Activated naive CD8-positive, alpha-beta T cell treated with anti-CD3 and anti-CD28 coated beads, Interleukin-2, amount 50 U/mL, for 24 hours (primary cell): ENCODE results near the gene CA11.

Experiments
- ATAC-seq: fragments of 150-1000 bp; cut with Tn5 transposase; one replicate; pipeline ENCODE4 v1.10.0; 2021
- DNase-seq: peaks from one replicate; pipeline ENCODE4 v3.0.0; 2021
- H3K27ac Mint-ChIP-seq: one replicate; pipeline ENCODE4 v1.8.0; 2021; ENCODE audit warnings: mild to moderate bottlenecking, mixed read lengths
- H3K27me3 Mint-ChIP-seq: one replicate; pipeline ENCODE4 v1.8.0; 2021; ENCODE audit warnings: mixed read lengths
- H3K36me3 Mint-ChIP-seq: one replicate; pipeline ENCODE4 v1.8.0; 2021; ENCODE audit warnings: low read depth, mixed read lengths
- H3K4me1 Mint-ChIP-seq: one replicate; pipeline ENCODE4 v1.8.0; 2021; ENCODE audit warnings: mixed read lengths
- H3K4me3 Mint-ChIP-seq: one replicate; pipeline ENCODE4 v1.8.0; 2021; ENCODE audit warnings: mild to moderate bottlenecking, moderate library complexity, mixed read lengths
- H3K9me3 Mint-ChIP-seq: one replicate; pipeline ENCODE4 v1.8.0; 2021; ENCODE audit warnings: mixed read lengths

Gene CA11

DNA sequence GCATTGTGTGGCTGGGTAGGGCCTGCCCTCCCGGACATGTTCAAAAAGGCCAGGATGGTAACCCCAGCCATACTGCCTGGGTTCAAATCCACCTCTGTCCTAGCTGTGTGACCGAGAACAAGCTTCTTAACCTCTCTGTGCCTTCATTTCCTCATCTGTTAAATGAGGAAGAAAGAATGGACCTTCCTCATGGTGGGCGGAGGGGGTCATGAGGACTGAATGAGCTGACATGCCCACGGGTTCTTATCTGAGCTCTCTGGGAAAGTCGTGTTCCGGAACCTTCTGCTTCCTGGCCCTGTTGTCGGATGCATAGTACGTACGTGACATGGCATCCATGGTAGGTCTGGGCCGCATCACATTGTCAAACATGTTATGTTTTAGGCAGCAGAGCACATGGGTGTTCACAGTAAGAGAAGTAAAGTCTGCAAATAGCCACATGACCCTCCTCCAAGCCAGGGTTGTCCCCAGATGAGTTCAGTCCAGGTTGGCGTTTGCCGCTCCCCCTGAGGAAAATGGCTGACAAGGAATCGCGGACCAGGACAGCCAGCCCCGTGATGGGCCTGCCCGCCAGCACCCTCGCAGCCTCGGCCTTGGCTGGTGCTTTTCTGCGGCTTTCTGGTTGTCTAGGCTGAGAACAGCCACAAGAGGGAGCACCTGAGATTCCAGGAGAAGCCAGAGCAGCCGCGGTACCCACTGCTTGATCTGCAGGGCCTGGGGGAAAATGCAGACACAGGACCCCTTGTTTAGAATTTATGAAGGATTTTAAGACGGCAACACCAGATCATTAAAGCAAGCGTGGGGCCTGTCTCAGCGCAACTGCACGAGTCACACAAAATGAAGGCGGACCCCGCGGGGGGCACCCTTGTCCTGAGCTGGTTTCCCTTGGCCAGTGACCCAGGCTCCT is 29.2 kb upstream of the CA11 start:
- ATAC-seq (peak; percentile 74), DNase-seq (peak; percentile 76)
- H3K27ac Mint-ChIP-seq, result no peak overlapping the region
- H3K4me3 Mint-ChIP-seq, result no peak overlapping the region
- H3K4me1 Mint-ChIP-seq, result peaks cover 6% of the 10 kb centered on the region
- H3K27me3 Mint-ChIP-seq, result no peaks in the 10 kb centered on the region
- no peaks in the 10 kb centered on the region for H3K36me3 Mint-ChIP-seq
- H3K9me3 Mint-ChIP-seq, result no peaks in the 10 kb centered on the region

DNA sequence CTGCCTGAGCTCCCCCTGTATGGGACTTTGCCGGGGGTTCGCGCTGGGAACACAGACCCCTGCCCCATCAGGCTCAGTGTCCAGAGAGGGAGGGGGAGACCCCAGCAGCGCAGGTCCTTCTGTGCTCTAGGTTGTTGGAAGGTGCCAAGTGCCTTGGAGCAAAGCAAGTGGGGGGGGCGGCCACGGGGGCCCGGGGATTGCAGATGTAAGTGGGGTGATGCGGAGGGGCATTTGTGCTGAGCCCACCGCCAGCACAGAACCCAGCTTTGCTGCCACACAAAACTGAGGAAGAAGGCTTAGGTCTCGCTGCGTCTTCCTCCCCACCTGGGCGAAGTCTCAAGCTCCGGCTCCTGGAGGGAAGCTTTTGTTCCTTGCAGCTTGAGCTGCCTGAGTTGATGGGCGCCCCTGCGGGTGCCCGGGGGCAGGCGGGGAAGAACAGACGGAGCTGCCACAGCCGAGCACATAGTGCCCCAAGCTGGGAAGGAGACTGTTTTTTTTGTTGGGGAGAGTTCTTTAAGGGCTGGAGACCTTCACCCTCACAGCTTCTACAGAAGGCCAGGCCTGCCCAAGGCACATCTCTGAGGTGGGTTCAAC is 28.3 kb upstream of the CA11 start:
- ATAC-seq, result no peak

DNA sequence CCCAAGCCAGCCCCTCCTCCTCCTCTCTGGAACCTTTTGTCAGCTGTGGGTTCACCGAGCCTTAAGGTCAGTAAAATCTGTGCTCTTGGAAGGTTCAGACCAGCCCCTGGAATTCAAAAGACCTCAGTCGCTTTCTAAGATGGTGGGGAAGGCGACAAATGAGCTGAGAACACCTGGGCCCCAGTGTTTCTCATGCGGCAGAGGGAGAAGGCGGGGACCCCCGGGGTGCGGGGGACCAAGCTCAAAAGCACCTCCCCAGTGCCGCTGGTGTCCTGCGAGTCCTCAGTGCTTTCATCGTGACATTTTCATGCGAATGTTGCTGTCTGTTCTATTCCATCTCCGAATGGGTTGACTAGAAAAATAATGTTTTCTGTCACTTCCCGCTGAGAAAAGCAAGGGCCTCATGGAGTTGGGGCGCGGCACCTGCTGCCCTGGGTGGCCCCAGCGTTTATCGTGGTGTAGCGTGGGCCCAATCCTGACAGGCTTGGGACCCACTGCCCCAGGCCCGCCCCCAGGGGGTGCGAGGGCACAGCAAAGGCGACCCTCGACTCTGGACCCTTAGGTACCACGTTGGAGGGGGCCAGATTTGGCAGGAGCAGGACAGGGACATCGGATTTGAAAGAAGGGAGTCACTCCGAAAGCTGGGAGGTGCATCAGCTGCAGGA is 27.6 kb upstream of the CA11 start:
- H3K4me1 Mint-ChIP-seq, result peaks cover 8% of the 10 kb centered on the region
- ATAC-seq, result no peak
- peaks cover 4% of the 10 kb centered on the region for H3K9me3 Mint-ChIP-seq
- no peaks in the 10 kb centered on the region for H3K36me3 Mint-ChIP-seq
- H3K27ac Mint-ChIP-seq, result no peak overlapping the region
- H3K4me3 Mint-ChIP-seq, result no peak overlapping the region
- H3K27me3 Mint-ChIP-seq, result no peaks in the 10 kb centered on the region
- no peak for DNase-seq

More for the DNA sequence above, 28.3 kb upstream of the CA11 start:
- no peaks in the 10 kb centered on the region for H3K36me3 Mint-ChIP-seq
- H3K9me3 Mint-ChIP-seq, result no peaks in the 10 kb centered on the region
- no peaks in the 10 kb centered on the region for H3K27me3 Mint-ChIP-seq
- peaks cover 8% of the 10 kb centered on the region for H3K4me1 Mint-ChIP-seq
- DNase-seq, result no peak
- H3K27ac Mint-ChIP-seq, result no peak overlapping the region
- no peak overlapping the region for H3K4me3 Mint-ChIP-seq

DNA sequence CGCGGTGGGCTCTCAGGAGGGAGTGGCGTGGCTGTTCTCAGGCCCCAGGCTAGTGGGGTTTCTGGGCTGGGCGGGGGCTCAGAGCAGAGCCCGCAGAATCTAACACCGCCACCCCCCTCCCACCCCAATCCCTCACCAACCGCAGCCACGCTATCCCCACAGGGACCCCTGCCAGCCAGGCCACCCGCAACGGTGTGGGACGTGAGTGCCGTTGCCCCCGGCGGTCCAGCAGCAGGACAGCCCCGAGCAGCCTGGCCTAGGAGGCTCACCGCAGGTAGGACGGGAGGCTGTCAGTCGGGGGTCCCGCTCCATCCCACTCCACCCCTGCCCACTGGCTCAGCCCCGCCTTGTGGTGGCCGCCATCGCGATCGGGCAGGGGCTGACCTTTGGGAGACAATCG is 27.0 kb upstream of the CA11 start, which contains the start of gene NTN5:
NTN5 (minus strand) TSS at position 24 of the 400 bp plus-strand sequence. CDS start 2,031 bp downstream, outside the sequence.
- H3K4me3 Mint-ChIP-seq, result no peak within 1 kb of the TSS
- no peak within 1 kb of the TSS for H3K27ac Mint-ChIP-seq
- peaks cover 4% of the 10 kb centered on the region for H3K9me3 Mint-ChIP-seq

DNA sequence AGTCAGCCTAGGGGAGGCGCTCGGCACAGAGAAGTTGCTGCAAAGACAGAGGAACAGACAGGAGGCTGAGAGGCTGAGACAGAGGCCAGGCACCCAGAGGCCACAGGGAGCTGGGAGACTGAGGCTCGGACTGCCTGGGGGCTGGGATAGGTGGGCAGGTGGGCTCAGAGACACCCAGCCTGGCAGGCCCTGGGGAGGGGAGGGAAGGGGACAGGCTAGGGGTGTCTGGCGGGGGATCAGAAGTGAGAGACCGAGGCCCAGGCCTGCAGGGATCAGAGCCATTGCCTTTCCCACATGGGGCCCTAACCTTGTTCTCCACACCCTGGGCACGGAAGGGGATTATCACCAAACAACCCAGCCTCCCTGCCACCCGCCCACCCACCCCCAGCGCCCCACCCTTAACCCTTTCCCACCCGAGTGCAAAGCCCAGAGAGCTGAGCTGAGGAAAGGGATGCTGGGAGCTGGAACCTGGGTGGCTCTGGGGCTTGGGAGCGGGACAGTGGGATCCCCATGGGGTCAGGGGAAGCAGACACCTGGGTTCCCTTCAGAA is 25.5 kb upstream of the CA11 start:
- ATAC-seq (no peak), DNase-seq (no peak)
- Mint-ChIP-seq H3K4me3 (no peak overlapping the region), H3K27ac (no peak overlapping the region), H3K27me3 (no peaks in the 10 kb centered on the region), H3K9me3 (peaks cover 4% of the 10 kb centered on the region), H3K4me1 (peaks cover 8% of the 10 kb centered on the region), H3K36me3 (no peaks in the 10 kb centered on the region)

More for the DNA sequence above, 27.0 kb upstream of the CA11 start, which contains the start of gene NTN5:
- peaks cover 8% of the 10 kb centered on the region for H3K4me1 Mint-ChIP-seq
- ATAC-seq (no peak), DNase-seq (no peak)
- no peaks in the 10 kb centered on the region for H3K36me3 Mint-ChIP-seq
- no peaks in the 10 kb centered on the region for H3K27me3 Mint-ChIP-seq

DNA sequence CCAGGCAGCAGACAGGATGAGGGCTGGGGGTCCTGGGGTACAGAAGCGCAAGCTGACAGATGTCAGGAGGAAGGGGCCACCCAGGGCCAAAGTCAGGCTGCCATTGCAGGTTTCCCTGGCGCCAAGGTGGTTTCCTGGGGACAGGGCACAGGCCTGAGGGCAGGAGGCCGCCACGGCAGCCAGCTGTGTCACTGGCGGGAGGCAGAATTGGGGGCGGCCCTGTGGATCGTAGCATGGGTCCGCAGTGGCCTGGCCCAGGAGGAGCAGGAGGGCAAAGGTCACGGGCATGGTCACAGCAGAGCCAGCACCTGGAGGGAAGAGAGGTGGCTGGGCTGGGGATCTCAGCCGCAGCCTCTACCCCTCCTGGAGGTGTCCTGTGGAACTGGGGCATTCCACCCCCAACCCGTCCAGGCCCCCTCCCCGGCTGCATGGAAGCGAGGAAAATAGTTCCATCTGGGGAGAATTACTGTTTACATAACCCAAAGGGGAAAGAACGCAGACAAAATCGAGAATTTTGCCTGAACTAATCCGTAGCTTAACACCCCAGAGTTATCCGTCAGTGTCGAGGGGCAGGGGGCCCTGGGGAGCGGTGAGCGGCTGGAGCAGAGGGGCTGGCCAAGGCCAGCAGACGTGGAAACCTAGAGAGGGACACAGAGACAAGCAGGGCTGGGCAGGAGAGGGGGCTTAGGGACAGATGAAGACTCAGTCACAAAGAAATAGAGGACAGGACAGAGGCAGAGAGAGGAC is 24.9 kb upstream of the CA11 start:
- no peak overlapping the region for H3K4me3 Mint-ChIP-seq
- peaks cover 4% of the 10 kb centered on the region for H3K9me3 Mint-ChIP-seq
- ATAC-seq (no peak), DNase-seq (no peak)
- H3K27me3 Mint-ChIP-seq, result no peaks in the 10 kb centered on the region
- no peaks in the 10 kb centered on the region for H3K36me3 Mint-ChIP-seq
- H3K4me1 Mint-ChIP-seq, result peaks cover 8% of the 10 kb centered on the region
- H3K27ac Mint-ChIP-seq, result no peak overlapping the region

DNA sequence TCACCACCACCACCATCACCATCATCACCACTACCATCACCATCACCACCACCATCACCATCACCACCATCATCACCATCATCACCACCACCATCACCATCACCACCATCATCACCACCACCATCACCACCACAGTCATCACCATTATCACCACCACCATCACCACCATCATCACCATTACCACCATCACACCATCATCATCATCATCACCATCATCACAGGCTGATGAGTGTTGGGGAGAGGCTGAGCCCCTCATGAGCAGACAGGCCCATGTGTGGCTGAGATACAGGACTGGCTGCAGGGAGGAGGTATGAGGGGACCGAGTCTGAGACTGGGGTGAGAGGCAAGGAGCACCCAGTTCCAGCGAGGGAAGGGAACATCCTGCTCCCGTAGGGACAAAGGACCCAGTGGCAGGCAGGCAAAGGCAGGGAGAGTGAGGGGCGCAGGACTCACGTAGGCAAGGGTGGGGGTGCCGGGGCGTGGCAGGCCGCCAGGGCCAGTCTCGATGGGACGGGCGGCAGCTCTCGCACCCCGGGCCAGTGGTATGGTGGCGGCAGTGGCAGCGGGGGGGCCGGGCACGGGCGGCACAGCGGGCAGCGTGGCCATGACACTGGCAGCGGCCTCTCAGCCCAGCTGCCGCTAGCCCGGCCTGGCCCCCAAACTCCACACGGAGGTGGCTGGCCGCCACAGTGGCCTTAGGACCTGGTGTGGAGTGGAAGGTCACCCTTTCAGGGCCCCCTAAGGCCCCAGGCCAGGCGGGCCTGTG is 24.1 kb upstream of the CA11 start:
- no peak for DNase-seq
- Mint-ChIP-seq H3K36me3 (no peaks in the 10 kb centered on the region), H3K4me3 (no peak overlapping the region), H3K4me1 (peaks cover 4% of the 10 kb centered on the region), H3K27ac (peak overlapping the region; percentile 30), H3K27me3 (no peaks in the 10 kb centered on the region), H3K9me3 (peaks cover 4% of the 10 kb centered on the region)
- ATAC-seq, result no peak

DNA sequence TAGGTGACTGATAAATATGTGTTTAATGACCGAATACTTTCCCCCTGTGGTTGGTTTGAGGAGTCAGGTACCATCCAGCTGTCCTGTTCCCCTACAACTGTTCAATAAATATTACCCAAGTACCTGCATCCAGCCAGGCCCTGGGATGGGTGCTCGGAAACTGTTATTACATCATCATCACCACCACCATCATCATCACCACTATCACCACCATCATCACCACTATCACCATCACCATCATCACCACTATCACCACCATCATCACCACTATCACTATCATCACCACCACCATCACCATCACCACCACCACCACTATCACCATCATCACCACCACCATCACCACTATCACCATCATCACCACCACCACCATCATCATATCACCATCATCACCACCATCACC is 22.8 kb upstream of the CA11 start:
- H3K4me1 Mint-ChIP-seq, result peaks cover 2% of the 10 kb centered on the region
- ATAC-seq (no peak), DNase-seq (no peak)
- no peak overlapping the region for H3K4me3 Mint-ChIP-seq
- H3K36me3 Mint-ChIP-seq, result no peaks in the 10 kb centered on the region
- peak overlapping the region; percentile 10 for H3K27ac Mint-ChIP-seq
- H3K27me3 Mint-ChIP-seq, result no peaks in the 10 kb centered on the region
- H3K9me3 Mint-ChIP-seq, result peaks cover 4% of the 10 kb centered on the region

DNA sequence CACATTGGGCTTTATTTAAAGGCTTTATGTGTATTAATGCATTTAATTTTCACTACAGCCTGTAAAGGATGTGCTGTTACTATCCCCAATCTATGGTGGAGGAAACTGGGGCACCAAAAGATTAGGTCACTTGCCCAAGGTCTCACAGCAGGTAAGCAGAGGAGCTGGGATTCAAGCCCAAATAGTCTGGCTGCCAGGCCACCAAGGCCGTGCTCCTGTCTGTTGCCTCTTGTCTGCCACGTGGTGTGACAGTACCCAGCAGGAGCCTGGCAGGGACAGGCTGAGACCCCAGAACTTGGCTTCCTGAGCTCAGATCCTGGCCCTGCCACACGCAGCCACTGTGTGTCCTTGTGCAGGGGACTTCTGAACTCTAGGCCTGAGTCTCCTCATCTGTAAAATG is 22.3 kb upstream of the CA11 start:
- peaks cover 2% of the 10 kb centered on the region for H3K4me1 Mint-ChIP-seq
- H3K27ac Mint-ChIP-seq, result no peak overlapping the region
- no peak overlapping the region for H3K4me3 Mint-ChIP-seq
- H3K9me3 Mint-ChIP-seq, result peaks cover 4% of the 10 kb centered on the region
- H3K27me3 Mint-ChIP-seq, result no peaks in the 10 kb centered on the region
- DNase-seq (no peak), ATAC-seq (no peak)
- H3K36me3 Mint-ChIP-seq, result no peaks in the 10 kb centered on the region

DNA sequence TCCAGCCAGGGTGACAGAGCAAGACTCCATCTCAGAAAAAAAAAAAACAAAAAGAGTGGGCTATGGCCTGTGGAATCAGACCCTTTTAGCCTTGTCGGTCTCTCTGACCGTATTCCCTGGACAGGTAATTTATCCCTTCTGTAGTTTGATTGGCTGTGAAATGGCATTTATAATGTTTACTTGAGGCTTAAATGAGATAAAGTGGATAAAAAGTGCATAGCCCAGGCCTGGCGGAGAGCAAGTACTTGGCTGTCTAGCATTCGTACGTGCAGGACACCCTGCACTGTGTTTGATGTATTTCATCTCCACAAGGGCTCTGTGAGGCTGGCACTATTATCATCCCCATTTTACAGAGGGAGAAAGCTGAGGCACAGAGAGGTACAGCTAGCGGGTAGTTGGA is 19.8 kb upstream of the CA11 start:
- DNase-seq, result no peak
- no peak overlapping the region for H3K4me3 Mint-ChIP-seq
- no peaks in the 10 kb centered on the region for H3K27me3 Mint-ChIP-seq
- H3K4me1 Mint-ChIP-seq, result peaks cover 7% of the 10 kb centered on the region
- ATAC-seq, result no peak
- peaks cover 4% of the 10 kb centered on the region for H3K9me3 Mint-ChIP-seq
- H3K27ac Mint-ChIP-seq, result no peak overlapping the region
- H3K36me3 Mint-ChIP-seq, result no peaks in the 10 kb centered on the region

DNA sequence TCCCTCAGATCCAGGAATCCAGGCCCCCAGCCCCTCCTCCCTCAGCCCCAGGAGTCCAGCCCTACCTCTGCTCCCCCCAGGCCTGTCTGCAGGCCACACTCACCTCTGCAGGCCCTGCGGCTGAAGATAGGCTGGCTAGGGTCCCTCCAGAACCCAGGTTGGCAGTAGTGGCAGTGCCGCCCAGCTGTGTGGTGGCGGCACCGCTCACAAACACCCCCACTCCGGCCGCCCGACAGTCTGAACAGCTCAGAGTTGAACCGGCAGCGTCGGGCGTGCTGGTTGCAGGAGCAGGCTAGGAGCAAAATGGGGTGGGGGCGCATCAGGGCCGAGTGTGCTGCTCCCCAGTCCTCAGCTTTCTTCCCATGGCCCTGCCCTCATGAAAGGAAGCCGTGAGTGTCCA is 18.5 kb upstream of the CA11 start:
- Mint-ChIP-seq H3K27me3 (no peaks in the 10 kb centered on the region), H3K27ac (no peak overlapping the region), H3K4me3 (no peak overlapping the region), H3K36me3 (no peaks in the 10 kb centered on the region), H3K9me3 (peaks cover 4% of the 10 kb centered on the region), H3K4me1 (peaks cover 7% of the 10 kb centered on the region)
- ATAC-seq, result no peak
- no peak for DNase-seq

DNA sequence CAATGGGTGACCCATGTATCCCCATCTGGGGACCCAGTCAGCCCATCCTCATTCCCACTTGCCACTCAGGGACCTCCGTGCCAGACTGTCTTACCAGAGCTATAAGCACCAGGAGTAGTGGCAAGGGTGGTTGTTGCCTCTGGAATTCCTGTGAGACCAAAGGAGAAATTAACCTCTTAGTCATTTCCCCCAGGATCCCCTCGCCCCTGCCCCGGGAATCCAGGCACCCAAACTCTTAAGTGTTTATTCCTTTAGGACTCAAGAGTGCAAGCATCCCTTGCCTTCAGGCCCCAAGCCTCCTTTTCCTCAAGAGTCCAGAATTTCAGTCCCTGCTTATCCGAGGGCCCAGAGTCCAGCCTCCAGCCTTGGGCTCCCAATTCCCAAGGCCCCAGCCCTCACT is 17.7 kb upstream of the CA11 start:
- DNase-seq, result no peak
- H3K36me3 Mint-ChIP-seq, result no peaks in the 10 kb centered on the region
- H3K4me1 Mint-ChIP-seq, result peaks cover 7% of the 10 kb centered on the region
- H3K4me3 Mint-ChIP-seq, result no peak overlapping the region
- no peak overlapping the region for H3K27ac Mint-ChIP-seq
- peaks cover under 1% of the 10 kb centered on the region for H3K9me3 Mint-ChIP-seq
- H3K27me3 Mint-ChIP-seq, result no peaks in the 10 kb centered on the region
- no peak for ATAC-seq

DNA sequence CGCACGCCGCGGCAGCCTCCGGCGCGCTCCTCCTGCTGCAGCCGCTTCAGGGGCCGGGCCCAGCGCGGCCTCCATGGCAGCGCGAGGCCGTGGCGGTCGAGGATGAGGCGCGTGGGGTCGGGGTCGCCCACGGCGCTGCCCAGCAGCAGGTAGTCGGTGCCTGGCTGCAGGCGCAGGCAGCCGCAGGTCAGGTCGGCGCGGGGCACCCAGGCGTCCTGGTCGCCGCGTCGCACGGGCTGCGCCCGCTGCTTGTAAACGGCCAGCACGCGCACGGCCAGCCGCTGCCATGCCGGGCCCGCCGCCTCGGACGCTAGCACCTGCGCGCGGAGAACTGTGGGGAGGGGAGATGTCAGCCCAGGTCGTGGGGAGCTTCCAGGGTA is 15.7 kb upstream of the CA11 start:
- ATAC-seq, result no peak
- H3K36me3 Mint-ChIP-seq, result no peaks in the 10 kb centered on the region
- H3K27me3 Mint-ChIP-seq, result no peaks in the 10 kb centered on the region
- H3K9me3 Mint-ChIP-seq, result no peaks in the 10 kb centered on the region
- H3K4me3 Mint-ChIP-seq, result no peak overlapping the region
- no peak overlapping the region for H3K27ac Mint-ChIP-seq
- peaks cover 7% of the 10 kb centered on the region for H3K4me1 Mint-ChIP-seq
- DNase-seq, result no peak
